Osteocyte (in vitro differentiated cells): ENCODE results near the gene ALG6. TPM values are rescaled to one million over a fixed set of nuclear protein-coding genes. Genes with fewer than 3 reads are reported as not detected.

Experiments
- DNase-seq: peaks from one replicate; pipeline ENCODE4 v3.0.0; 2021; ENCODE audit warnings: mixed read lengths; ENCODE audit not compliant: unreplicated experiment; ENCODE audit errors: extremely low spot score
- H3K27ac Mint-ChIP-seq: one replicate; pipeline ENCODE4 v1.8.0; 2021; ENCODE audit warnings: mild to moderate bottlenecking, mixed read lengths; ENCODE audit not compliant: unreplicated experiment
- H3K27me3 Mint-ChIP-seq: one replicate; pipeline ENCODE4 v1.8.0; 2021; ENCODE audit warnings: mixed read lengths; ENCODE audit not compliant: unreplicated experiment
- H3K36me3 Mint-ChIP-seq: one replicate; pipeline ENCODE4 v1.8.0; 2021; ENCODE audit warnings: mixed read lengths; ENCODE audit not compliant: unreplicated experiment
- H3K4me1 Mint-ChIP-seq: one replicate; pipeline ENCODE4 v1.8.0; 2021; ENCODE audit warnings: mixed read lengths; ENCODE audit not compliant: unreplicated experiment
- H3K4me3 Mint-ChIP-seq: one replicate; pipeline ENCODE4 v1.8.0; 2021; ENCODE audit warnings: mild to moderate bottlenecking, moderate library complexity, mixed read lengths; ENCODE audit not compliant: unreplicated experiment
- H3K9me3 Mint-ChIP-seq: one replicate; pipeline ENCODE4 v1.8.0; 2021; ENCODE audit warnings: mixed read lengths; ENCODE audit not compliant: unreplicated experiment
- total RNA-seq: library from RNA; stranded (reverse); gene quantifications from 2 replicates; pipeline ENCODE4 v1.2.1, GENCODE V29; 2021
- TF ChIP-seq, protein P1 (sequence below): fragments of 200-600 bp; sonication (generic); IDR thresholded peaks from 2 replicates; pipeline ENCODE4 v1.5.0; 2021; ENCODE audit warnings: antibody characterized with exemption, mild to moderate bottlenecking, moderate library complexity

ALG6 gene
- total RNA-seq, 1 donor from 2014 or later: 13.6 TPM

DNA sequence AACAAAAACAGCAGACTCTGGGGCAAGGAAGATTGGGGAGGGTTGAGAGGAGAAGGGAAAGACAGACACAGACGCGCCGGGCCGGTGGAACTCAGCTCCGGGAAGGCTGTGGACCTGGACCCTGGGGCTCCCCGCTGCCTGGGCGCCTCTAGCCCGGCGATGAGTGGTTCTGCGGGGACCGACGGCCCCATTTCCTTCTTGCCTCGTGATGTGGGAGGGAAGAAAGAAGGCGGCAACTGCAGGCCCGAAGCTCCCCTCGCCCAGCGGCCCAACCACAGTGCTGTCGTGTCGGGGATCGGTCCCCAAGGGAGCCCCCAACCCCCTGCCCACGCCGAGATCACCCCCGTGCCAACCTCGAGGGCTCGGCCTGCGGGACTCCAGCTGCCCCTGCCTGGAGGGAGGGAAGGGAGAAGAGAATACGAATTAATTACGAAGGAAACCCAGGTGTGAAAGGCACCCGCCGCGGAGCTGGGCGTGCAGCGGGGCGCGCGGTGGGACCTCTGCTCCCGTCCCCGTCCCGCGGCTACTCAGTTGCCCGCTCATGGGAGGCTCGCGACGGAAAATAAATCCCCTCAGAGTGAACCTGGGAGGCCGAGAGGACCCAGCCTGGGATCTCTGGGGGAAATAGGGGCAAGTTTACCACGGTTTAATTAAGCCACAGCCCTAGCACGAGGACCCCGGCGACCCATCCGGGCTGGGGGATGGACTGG, 37.7 kb upstream of the ALG6 start:
- Mint-ChIP-seq H3K9me3 (no peaks in the 10 kb centered on the region), H3K27me3 (peaks cover 87% of the 10 kb centered on the region), H3K4me1 (peaks cover 8% of the 10 kb centered on the region), H3K4me3 (no peak overlapping the region), H3K27ac (no peak overlapping the region), H3K36me3 (no peaks in the 10 kb centered on the region)
- DNase-seq: no peak
- TF ChIP-seq, protein P1, sequence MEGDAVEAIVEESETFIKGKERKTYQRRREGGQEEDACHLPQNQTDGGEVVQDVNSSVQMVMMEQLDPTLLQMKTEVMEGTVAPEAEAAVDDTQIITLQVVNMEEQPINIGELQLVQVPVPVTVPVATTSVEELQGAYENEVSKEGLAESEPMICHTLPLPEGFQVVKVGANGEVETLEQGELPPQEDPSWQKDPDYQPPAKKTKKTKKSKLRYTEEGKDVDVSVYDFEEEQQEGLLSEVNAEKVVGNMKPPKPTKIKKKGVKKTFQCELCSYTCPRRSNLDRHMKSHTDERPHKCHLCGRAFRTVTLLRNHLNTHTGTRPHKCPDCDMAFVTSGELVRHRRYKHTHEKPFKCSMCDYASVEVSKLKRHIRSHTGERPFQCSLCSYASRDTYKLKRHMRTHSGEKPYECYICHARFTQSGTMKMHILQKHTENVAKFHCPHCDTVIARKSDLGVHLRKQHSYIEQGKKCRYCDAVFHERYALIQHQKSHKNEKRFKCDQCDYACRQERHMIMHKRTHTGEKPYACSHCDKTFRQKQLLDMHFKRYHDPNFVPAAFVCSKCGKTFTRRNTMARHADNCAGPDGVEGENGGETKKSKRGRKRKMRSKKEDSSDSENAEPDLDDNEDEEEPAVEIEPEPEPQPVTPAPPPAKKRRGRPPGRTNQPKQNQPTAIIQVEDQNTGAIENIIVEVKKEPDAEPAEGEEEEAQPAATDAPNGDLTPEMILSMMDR: no peak

- TF ChIP-seq, protein P1: no peak
- H3K4me3 Mint-ChIP-seq: no peak overlapping the region
- H3K4me1 Mint-ChIP-seq: peaks cover 8% of the 10 kb centered on the region
- H3K36me3 Mint-ChIP-seq: no peaks in the 10 kb centered on the region
- H3K27me3 Mint-ChIP-seq: peaks cover 88% of the 10 kb centered on the region
- no peak for DNase-seq
- H3K27ac Mint-ChIP-seq: no peak overlapping the region
- H3K9me3 Mint-ChIP-seq: no peaks in the 10 kb centered on the region
Observed at GRCh38 chr1:63330331-63330916, 37.0 kb upstream of the ALG6 start.

DNA sequence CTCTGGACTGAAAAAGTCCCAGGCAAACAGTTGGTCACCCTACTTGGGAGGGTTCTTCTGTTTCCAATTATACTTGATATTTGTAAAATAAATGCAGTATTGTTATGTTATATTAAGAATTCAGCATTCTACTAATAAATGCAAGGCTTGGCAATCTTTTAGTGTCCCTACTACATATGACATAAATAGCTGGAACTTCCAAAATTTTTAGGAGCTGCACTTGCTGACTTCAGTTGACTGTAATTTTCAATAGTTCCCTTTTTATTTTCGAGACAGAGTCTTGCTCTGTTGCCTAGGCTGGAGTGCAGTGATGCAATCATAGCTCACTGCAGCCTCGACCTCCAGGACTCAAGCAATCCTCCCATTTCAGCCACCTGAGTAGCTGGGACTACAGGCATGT, 25.0 kb upstream of the ALG6 start:
- Mint-ChIP-seq H3K9me3 (no peaks in the 10 kb centered on the region), H3K4me3 (no peak overlapping the region), H3K27ac (no peak overlapping the region), H3K36me3 (no peaks in the 10 kb centered on the region), H3K27me3 (peaks cover 29% of the 10 kb centered on the region), H3K4me1 (no peaks in the 10 kb centered on the region)
- TF ChIP-seq, protein P1: no peak
- DNase-seq: no peak

GRCh38 chr1:63343922-63344321, 23.5 kb upstream of the ALG6 start:
- TF ChIP-seq, protein P1: no peak
- no peak for DNase-seq
- Mint-ChIP-seq H3K27me3 (peaks cover 33% of the 10 kb centered on the region), H3K4me3 (no peak overlapping the region), H3K27ac (no peak overlapping the region), H3K36me3 (no peaks in the 10 kb centered on the region), H3K4me1 (no peaks in the 10 kb centered on the region), H3K9me3 (no peaks in the 10 kb centered on the region)

DNA sequence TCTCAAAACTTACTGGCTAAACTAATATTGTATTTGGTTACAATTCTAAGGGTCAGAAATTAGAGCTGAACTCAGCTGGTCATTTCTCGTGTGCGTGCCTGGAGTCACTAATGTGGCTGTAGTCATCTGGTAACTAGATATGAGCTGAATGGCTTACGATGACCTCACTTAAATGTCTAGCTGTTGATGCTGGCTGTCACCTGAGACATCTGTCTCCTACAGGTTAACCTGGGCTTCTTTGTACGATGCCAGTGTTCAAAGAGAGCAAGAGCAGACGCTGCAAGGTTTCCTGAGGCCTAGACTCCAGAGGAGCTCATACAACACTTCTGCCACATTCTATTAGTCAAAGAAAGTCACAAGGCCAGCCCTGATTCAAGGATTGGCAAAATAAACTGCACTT, 17.1 kb upstream of the ALG6 start:
- H3K27ac Mint-ChIP-seq: no peak overlapping the region
- H3K4me3 Mint-ChIP-seq: no peak overlapping the region
- no peaks in the 10 kb centered on the region for H3K4me1 Mint-ChIP-seq
- no peaks in the 10 kb centered on the region for H3K36me3 Mint-ChIP-seq
- DNase-seq: no peak
- TF ChIP-seq, protein P1: no peak
- peaks cover 54% of the 10 kb centered on the region for H3K27me3 Mint-ChIP-seq
- H3K9me3 Mint-ChIP-seq: no peaks in the 10 kb centered on the region
